Measurements from ENCODE around the gene GPR150. TPM values are rescaled to one million over a fixed set of nuclear protein-coding genes. Genes with fewer than 3 reads are reported as not detected.

The GPR150 gene
- total RNA-seq, 1 donor from 2014 or later = 9.6 TPM

DNA sequence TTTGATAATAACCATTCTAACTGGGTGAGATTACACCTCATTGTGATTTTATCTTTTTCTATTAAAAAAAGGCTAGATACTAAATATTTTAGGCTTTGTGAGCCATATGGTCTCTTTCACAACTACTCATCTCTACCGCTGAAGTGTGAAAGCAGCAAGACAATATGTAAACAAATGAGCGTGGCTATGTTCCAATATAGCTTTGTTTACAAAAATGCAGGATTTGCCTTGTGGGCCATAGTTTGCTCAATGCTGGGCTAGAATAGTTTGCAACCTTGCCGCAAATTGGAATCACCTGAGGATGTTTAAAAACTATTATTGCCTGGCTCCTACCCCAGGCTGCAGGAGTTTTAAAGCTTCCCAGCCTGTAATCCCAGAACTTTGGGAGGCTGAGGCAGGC lies 10.2 kb upstream of the GPR150 start:
- no peaks in the 10 kb centered on the region for H3K36me3 ChIP-seq
- no peaks in the 10 kb centered on the region for H3K27me3 ChIP-seq
- H3K4me1 ChIP-seq = no peaks in the 10 kb centered on the region
- intact Hi-C loops (cut with DNase I) = no loop called here
- DNase-seq (ENCODE audit: low spot score in 2 of 2) = no peak
- TF ChIP-seq CTCF (IDR thresholded peaks at IDR 0.05) = no peak
- H3K4me3 ChIP-seq = no peak overlapping the region
- no peak overlapping the region for H3K27ac ChIP-seq
- peaks cover 3 to 7% of the 10 kb centered on the region in 2 donors for H3K9me3 ChIP-seq

DNA sequence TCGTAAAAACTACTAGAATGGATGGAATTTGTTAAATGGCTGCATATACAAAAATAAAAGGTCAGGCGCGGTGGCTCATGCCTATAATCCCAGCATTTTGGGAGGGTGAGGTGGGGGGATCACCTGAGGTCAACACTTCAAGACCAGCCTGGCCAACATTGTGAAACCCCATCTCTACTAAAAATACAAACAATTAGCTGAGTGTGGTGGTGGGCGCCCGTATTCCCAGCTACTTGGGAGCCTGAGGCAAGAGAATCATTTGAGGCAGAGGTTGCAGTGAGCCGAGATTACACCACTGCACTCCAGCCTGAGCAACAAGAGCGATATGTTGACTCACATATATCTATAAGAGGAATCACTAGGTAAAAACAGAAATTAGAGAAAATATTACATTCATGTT lies 9.3 kb upstream of the GPR150 start:
- Histone ChIP-seq H3K27me3 (no peaks in the 10 kb centered on the region), H3K36me3 (no peaks in the 10 kb centered on the region), H3K27ac (no peak overlapping the region), H3K4me1 (no peaks in the 10 kb centered on the region), H3K4me3 (no peak overlapping the region), H3K9me3 (peaks cover 3 to 7% of the 10 kb centered on the region in 2 donors)
- DNase-seq (ENCODE audit: low spot score in 2 of 2) = no peak
- no peak for TF ChIP-seq CTCF (IDR thresholded peaks at IDR 0.05)
- intact Hi-C loops (cut with DNase I) = no loop called here

GRCh38 chr5:95611396-95611795 lies 8.5 kb upstream of the GPR150 start:
- DNase-seq (ENCODE audit: low spot score in 2 of 2) = no peak
- H3K4me3 ChIP-seq = no peak overlapping the region
- no peaks in the 10 kb centered on the region for H3K36me3 ChIP-seq
- H3K4me1 ChIP-seq = no peaks in the 10 kb centered on the region
- peaks cover 3 to 7% of the 10 kb centered on the region in 2 donors for H3K9me3 ChIP-seq
- H3K27ac ChIP-seq = no peak overlapping the region
- no peaks in the 10 kb centered on the region for H3K27me3 ChIP-seq
- intact Hi-C loops (cut with DNase I) = no loop called here
- no peak for TF ChIP-seq CTCF (IDR thresholded peaks at IDR 0.05)

DNA sequence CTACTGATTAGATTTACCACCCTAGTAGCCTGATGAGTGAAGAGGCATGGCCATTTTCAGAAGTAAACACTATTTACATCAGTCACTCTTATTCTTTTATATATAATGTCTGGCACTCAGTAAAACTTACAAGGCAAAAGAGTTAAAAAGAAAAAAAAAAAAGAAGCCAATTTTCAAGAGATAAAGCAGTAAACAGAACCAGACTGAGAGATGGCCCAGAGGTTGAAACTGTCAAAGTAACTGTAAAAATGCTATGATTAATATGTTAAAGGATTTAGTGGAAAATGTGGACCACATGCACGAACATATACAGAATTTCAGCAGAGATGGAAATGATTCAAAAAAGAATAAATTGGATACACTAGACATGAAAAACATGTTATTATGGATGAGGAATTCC lies 6.4 kb upstream of the GPR150 start:
- H3K27me3 ChIP-seq = no peaks in the 10 kb centered on the region
- no peak overlapping the region for H3K27ac ChIP-seq
- peaks cover 3 to 7% of the 10 kb centered on the region in 2 donors for H3K9me3 ChIP-seq
- no peak for TF ChIP-seq CTCF (IDR thresholded peaks at IDR 0.05)
- no peak overlapping the region for H3K4me3 ChIP-seq
- no peaks in the 10 kb centered on the region for H3K36me3 ChIP-seq
- H3K4me1 ChIP-seq = no peaks in the 10 kb centered on the region
- intact Hi-C loops (cut with DNase I) = no loop called here
- DNase-seq (ENCODE audit: low spot score in 2 of 2) = no peak

DNA sequence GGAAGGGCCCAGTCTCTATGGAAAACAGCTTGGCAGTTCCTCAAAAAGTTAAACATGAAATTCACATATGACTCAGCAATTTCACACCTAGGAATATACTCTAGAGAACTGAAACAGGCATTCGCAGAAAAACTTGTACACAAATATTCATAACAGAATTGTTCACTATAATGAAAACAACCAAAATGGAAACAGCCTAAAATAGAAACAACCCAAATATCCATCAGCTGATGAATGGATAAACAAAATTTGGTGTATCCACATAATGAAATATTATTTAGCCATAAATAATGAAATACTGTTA lies 4.8 kb upstream of the GPR150 start:
- intact Hi-C loops (cut with DNase I) = no loop called here

More for the DNA sequence above, 4.8 kb upstream of the GPR150 start:
- TF ChIP-seq CTCF (IDR thresholded peaks at IDR 0.05) = no peak
- no peaks in the 10 kb centered on the region for H3K36me3 ChIP-seq
- H3K27me3 ChIP-seq = no peaks in the 10 kb centered on the region
- no peak overlapping the region for H3K4me3 ChIP-seq
- peaks cover 3 to 7% of the 10 kb centered on the region in 2 donors for H3K9me3 ChIP-seq
- no peak overlapping the region for H3K27ac ChIP-seq
- DNase-seq (ENCODE audit: low spot score in 2 of 2) = no peak
- H3K4me1 ChIP-seq = no peaks in the 10 kb centered on the region
